K562 (cell line): ENCODE measurements around the gene ZNF33A. TPM values are rescaled to one million over a fixed set of nuclear protein-coding genes. Genes with fewer than 3 reads are reported as not detected.

ENCODE experiments used
- ATF1 ChIP-seq, 2 experiments: fragments of 450-650 bp in 1 of 2; IDR thresholded peaks; 2 replicates each; pipeline ENCODE4 v1.6.1; 2016; ENCODE audit warnings: missing compliant biosample characterization in 1 of 2, missing genetic modification characterization in 1 of 2
- CREB5 ChIP-seq: fragments of 250-450 bp; sonication (Bioruptor Pico); IDR thresholded peaks from 2 replicates; pipeline ENCODE4 v1.5.0; 2020; ENCODE audit warnings: mild to moderate bottlenecking
- EWSR1 ChIP-seq: fragments of 450-650 bp; IDR thresholded peaks from 2 replicates; pipeline ENCODE4 v1.6.1; 2018; ENCODE audit warnings: borderline replicate concordance, mild to moderate bottlenecking, low read depth, moderate library complexity; ENCODE audit not compliant: partially characterized antibody
- KLF13 ChIP-seq: fragments of 450-650 bp; IDR thresholded peaks from 2 replicates; pipeline ENCODE4 v1.6.1; 2016; ENCODE audit warnings: missing genetic modification characterization, low read depth, mild to moderate bottlenecking, missing compliant biosample characterization, moderate library complexity, borderline replicate concordance
- MEIS2 ChIP-seq: fragments of 450-650 bp; IDR thresholded peaks from 2 replicates; pipeline ENCODE4 v1.6.1; 2014; ENCODE audit warnings: mild to moderate bottlenecking; ENCODE audit not compliant: partially characterized antibody
- POU5F1 ChIP-seq: fragments of 150-350 bp; IDR thresholded peaks from 2 replicates; pipeline ENCODE4 v1.6.1; 2014; ENCODE audit warnings: borderline replicate concordance, low read length, low read depth, mild to moderate bottlenecking; ENCODE audit not compliant: partially characterized antibody
- RCOR1 ChIP-seq, 2 experiments: IDR thresholded peaks; 2 replicates each; pipeline ENCODE4 v1.6.1; 2012; ENCODE audit warnings: low read depth in 2 of 2, low read length in 2 of 2, borderline replicate concordance in 1 of 2, improper control_type of control experiment in 1 of 2
- U2AF1 ChIP-seq: fragments of 200-400 bp; formaldehyde crosslinking; optimal IDR thresholded peaks from 2 replicates; pipeline ENCODE3; 2017; ENCODE audit warnings: mild to moderate bottlenecking, low read depth, low read length, moderate library complexity
- ZNF197 ChIP-seq: fragments of 200-800 bp; sonication (Bioruptor generic); IDR thresholded peaks from 2 replicates; pipeline ENCODE4 v1.6.1; 2016; ENCODE audit warnings: low read depth, missing genetic modification characterization, missing compliant biosample characterization
- polyA plus RNA-seq, 8 experiments: library from polyadenylated mRNA; depleted of rRNA in 4 of 8; stranded (reverse) in 5 of 8; unstranded in 3 of 8; fragments of >200 nt; fragmentation: Nextera tagmentation in 2 of 8; fragmentation: Illumina TruSeq in 1 of 8; extraction: Ambion mirVana in 2 of 8; extraction: Trizol in 1 of 8; gene quantifications; 2 replicates each; pipeline versions ENCODE4 v1.2.1 to v1.2.3, GENCODE V29; 2011 to 2014; ENCODE audit warnings: inconsistent platforms in 1 of 8, missing spikeins in 1 of 8
- total RNA-seq, 7 experiments: library from RNA; depleted of rRNA in 6 of 7; stranded (reverse); fragments of >200 nt in 6 of 7; fragmentation: Illumina TruSeq in 2 of 7; extraction: Trizol in 2 of 7; gene quantifications; 2 replicates each; pipeline versions ENCODE4 v1.2.1 to v1.2.3, GENCODE V29; 2011 to 2021; ENCODE audit warnings: low replicate concordance in 1 of 7
- TF ChIP-seq, protein P1 (sequence below): conservative IDR thresholded peaks from 2 replicates; pipeline ENCODE4 v1.6.1; 2011; ENCODE audit warnings: low read depth, mild to moderate bottlenecking, low read length; ENCODE audit not compliant: control insufficient read depth
- TF ChIP-seq, protein P2 (sequence below): fragments of 200-600 bp; sonication (generic); IDR thresholded peaks from one replicate; pipeline ENCODE4 v1.6.1; 2012; ENCODE audit warnings: mild to moderate bottlenecking, low read depth, low read length, inconsistent platforms

The ZNF33A gene
- total and polyA plus RNA-seq, 9 of the 15 experiments (the other 6 are each of a cell fraction or from before 2014, with no cell fraction given), result 8.1 to 27.5 (median 16.4) TPM

GRCh38 chr10:38010119-38010903, at the start of gene ZNF33A (continued):
- TF ChIP-seq ZNF197 (CRISPR knock-in tag) (no peak), POU5F1 (peak; percentile 49), MEIS2 (peak; percentile 27), RCOR1 (IDR thresholded peaks at IDR 0.05; ENCODE audit: borderline replicate concordance in 1 of 2, low read depth in 2 of 2, low read length in 2 of 2) (0 out of 4 replicates have a peak, but pooled peaks of 1 of the 2 experiments have one; percentile 1), CREB5 (no peak), ATF1 (CRISPR knock-in tag; IDR thresholded peaks at IDR 0.05) (no peak), ATF1 (tag; IDR thresholded peaks at IDR 0.05) (peak; percentile 81), KLF13 (tag) (no peak), U2AF1 (no peak), EWSR1 (no peak)
- TF ChIP-seq, protein P1, sequence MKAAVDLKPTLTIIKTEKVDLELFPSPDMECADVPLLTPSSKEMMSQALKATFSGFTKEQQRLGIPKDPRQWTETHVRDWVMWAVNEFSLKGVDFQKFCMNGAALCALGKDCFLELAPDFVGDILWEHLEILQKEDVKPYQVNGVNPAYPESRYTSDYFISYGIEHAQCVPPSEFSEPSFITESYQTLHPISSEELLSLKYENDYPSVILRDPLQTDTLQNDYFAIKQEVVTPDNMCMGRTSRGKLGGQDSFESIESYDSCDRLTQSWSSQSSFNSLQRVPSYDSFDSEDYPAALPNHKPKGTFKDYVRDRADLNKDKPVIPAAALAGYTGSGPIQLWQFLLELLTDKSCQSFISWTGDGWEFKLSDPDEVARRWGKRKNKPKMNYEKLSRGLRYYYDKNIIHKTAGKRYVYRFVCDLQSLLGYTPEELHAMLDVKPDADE, result peak; percentile 63; the same call in 1 of the 2 replicates
- TF ChIP-seq, protein P2, sequence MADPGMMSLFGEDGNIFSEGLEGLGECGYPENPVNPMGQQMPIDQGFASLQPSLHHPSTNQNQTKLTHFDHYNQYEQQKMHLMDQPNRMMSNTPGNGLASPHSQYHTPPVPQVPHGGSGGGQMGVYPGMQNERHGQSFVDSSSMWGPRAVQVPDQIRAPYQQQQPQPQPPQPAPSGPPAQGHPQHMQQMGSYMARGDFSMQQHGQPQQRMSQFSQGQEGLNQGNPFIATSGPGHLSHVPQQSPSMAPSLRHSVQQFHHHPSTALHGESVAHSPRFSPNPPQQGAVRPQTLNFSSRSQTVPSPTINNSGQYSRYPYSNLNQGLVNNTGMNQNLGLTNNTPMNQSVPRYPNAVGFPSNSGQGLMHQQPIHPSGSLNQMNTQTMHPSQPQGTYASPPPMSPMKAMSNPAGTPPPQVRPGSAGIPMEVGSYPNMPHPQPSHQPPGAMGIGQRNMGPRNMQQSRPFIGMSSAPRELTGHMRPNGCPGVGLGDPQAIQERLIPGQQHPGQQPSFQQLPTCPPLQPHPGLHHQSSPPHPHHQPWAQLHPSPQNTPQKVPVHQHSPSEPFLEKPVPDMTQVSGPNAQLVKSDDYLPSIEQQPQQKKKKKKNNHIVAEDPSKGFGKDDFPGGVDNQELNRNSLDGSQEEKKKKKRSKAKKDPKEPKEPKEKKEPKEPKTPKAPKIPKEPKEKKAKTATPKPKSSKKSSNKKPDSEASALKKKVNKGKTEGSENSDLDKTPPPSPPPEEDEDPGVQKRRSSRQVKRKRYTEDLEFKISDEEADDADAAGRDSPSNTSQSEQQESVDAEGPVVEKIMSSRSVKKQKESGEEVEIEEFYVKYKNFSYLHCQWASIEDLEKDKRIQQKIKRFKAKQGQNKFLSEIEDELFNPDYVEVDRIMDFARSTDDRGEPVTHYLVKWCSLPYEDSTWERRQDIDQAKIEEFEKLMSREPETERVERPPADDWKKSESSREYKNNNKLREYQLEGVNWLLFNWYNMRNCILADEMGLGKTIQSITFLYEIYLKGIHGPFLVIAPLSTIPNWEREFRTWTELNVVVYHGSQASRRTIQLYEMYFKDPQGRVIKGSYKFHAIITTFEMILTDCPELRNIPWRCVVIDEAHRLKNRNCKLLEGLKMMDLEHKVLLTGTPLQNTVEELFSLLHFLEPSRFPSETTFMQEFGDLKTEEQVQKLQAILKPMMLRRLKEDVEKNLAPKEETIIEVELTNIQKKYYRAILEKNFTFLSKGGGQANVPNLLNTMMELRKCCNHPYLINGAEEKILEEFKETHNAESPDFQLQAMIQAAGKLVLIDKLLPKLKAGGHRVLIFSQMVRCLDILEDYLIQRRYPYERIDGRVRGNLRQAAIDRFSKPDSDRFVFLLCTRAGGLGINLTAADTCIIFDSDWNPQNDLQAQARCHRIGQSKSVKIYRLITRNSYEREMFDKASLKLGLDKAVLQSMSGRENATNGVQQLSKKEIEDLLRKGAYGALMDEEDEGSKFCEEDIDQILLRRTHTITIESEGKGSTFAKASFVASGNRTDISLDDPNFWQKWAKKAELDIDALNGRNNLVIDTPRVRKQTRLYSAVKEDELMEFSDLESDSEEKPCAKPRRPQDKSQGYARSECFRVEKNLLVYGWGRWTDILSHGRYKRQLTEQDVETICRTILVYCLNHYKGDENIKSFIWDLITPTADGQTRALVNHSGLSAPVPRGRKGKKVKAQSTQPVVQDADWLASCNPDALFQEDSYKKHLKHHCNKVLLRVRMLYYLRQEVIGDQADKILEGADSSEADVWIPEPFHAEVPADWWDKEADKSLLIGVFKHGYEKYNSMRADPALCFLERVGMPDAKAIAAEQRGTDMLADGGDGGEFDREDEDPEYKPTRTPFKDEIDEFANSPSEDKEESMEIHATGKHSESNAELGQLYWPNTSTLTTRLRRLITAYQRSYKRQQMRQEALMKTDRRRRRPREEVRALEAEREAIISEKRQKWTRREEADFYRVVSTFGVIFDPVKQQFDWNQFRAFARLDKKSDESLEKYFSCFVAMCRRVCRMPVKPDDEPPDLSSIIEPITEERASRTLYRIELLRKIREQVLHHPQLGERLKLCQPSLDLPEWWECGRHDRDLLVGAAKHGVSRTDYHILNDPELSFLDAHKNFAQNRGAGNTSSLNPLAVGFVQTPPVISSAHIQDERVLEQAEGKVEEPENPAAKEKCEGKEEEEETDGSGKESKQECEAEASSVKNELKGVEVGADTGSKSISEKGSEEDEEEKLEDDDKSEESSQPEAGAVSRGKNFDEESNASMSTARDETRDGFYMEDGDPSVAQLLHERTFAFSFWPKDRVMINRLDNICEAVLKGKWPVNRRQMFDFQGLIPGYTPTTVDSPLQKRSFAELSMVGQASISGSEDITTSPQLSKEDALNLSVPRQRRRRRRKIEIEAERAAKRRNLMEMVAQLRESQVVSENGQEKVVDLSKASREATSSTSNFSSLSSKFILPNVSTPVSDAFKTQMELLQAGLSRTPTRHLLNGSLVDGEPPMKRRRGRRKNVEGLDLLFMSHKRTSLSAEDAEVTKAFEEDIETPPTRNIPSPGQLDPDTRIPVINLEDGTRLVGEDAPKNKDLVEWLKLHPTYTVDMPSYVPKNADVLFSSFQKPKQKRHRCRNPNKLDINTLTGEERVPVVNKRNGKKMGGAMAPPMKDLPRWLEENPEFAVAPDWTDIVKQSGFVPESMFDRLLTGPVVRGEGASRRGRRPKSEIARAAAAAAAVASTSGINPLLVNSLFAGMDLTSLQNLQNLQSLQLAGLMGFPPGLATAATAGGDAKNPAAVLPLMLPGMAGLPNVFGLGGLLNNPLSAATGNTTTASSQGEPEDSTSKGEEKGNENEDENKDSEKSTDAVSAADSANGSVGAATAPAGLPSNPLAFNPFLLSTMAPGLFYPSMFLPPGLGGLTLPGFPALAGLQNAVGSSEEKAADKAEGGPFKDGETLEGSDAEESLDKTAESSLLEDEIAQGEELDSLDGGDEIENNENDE, result no peak
